Peyer's patch (tissue), 4 donors: ENCODE measurements around the gene UNK.

Experiments
- CTCF ChIP-seq, 6 experiments: fragments of 450-650 bp in 4 of 6; fragments of 200-600 bp in 2 of 6; sonication (generic) in 1 of 6; IDR thresholded peaks; one replicate each; pipeline ENCODE4 v1.5.1; 2017 to 2019; ENCODE audit warnings: antibody characterized with exemption in 6 of 6, mild to moderate bottlenecking in 3 of 6, moderate library complexity in 1 of 6
- POLR2A ChIP-seq, 2 donors: fragments of 450-650 bp; IDR thresholded peaks; one replicate each; pipeline ENCODE4 v1.5.1; 2017; ENCODE audit warnings: antibody characterized with exemption in 2 of 2, mild to moderate bottlenecking in 2 of 2, moderate library complexity in 2 of 2

GRCh38 chr17:75843577-75844529 lies 59.2 kb downstream of the UNK start, which contains the start of gene UNC13D:
- TF ChIP-seq CTCF (IDR thresholded peaks at IDR 0.05) (no peak), POLR2A (IDR thresholded peaks at IDR 0.05) (peak in 1 of 2 donors; percentile 21)
